Spleen (tissue), 11 donors: ENCODE results near the gene KCNH4. TPM values are rescaled to one million over a fixed set of nuclear protein-coding genes. Genes with fewer than 3 reads are reported as not detected.
A peak's percentile ranks its signal among the peaks of the same experiment; 100 is the strongest.

Source experiments
- DNase-seq: peaks from one replicate; pipeline ENCODE4 v3.0.0-alpha.2; 2020
- H3K27ac ChIP-seq, 8 donors: fragments of 200-600 bp; sonication (generic) in 7 of 8; 1 replicate in 4 of 8; 2 replicates in 4 of 8; pipeline versions ENCODE4 v1.5.0 to v1.8.0; 2016 to 2021; ENCODE audit warnings: inconsistent platforms in 4 of 8, mild to moderate bottlenecking in 4 of 8, moderate library complexity in 1 of 8
- H3K27me3 ChIP-seq, 7 donors: fragments of 200-600 bp; sonication (generic) in 6 of 7; replicated peaks in 1 of 7; 1 replicate in 4 of 7; 2 replicates in 3 of 7; pipeline versions ENCODE4 v1.5.0 to v1.8.0; 2016 to 2021; ENCODE audit warnings: inconsistent platforms in 3 of 7, mild to moderate bottlenecking in 1 of 7
- H3K36me3 ChIP-seq, 6 donors: fragments of 200-600 bp; sonication (generic) in 5 of 6; 1 replicate in 4 of 6; 2 replicates in 2 of 6; pipeline versions ENCODE4 v1.5.0 to v1.8.0; 2016 to 2021; ENCODE audit warnings: inconsistent platforms in 2 of 6
- H3K4me1 ChIP-seq, 6 donors: fragments of 200-600 bp; sonication (generic) in 5 of 6; 1 replicate in 3 of 6; 2 replicates in 3 of 6; pipeline versions ENCODE4 v1.5.0 to v1.8.0; 2016 to 2021; ENCODE audit warnings: inconsistent platforms in 3 of 6
- H3K4me3 ChIP-seq, 8 donors: fragments of 200-600 bp; sonication (generic) in 7 of 8; 1 replicate in 4 of 8; 2 replicates in 4 of 8; pipeline versions ENCODE4 v1.5.0 to v1.8.0; 2016 to 2021; ENCODE audit warnings: inconsistent platforms in 4 of 8, mild to moderate bottlenecking in 4 of 8, moderate library complexity in 2 of 8
- H3K9me3 ChIP-seq, 8 donors: fragments of 200-600 bp; sonication (generic) in 7 of 8; 1 replicate in 4 of 8; 2 replicates in 4 of 8; pipeline versions ENCODE4 v1.5.0 to v1.8.0; 2016 to 2021; ENCODE audit warnings: inconsistent platforms in 4 of 8
- POLR2A ChIP-seq, 3 donors: fragments of 450-650 bp; IDR thresholded peaks; one replicate each; pipeline ENCODE4 v1.5.1; 2017; ENCODE audit warnings: antibody characterized with exemption in 3 of 3, mild to moderate bottlenecking in 1 of 3
- POLR2AphosphoS5 ChIP-seq, 3 donors: sonication (generic); formaldehyde crosslinking; IDR thresholded peaks; one replicate each; pipeline ENCODE4 v1.5.1; 2017; ENCODE audit warnings: antibody characterized with exemption in 3 of 3
- WGBS, 5 donors: extraction: QIAGEN DNeasy Blood & Tissue Kit in 3 of 5; methylation state at CpG; one replicate each; pipeline versions ENCODE4 v1.1.5 to v1.1.7; 2013 to 2018; 5-methylcytosine and 5-hydroxymethylcytosine counted together
- intact Hi-C: fragments of 100-400 bp; cut with DNase I; formaldehyde crosslinking; loops from one replicate; pipeline ENCODE4 v1.15.0; 2023; ENCODE audit warnings: low total_unique reads
- polyA plus RNA-seq, 3 donors: library from polyadenylated mRNA; stranded (reverse); fragments of 200-250 nt; gene quantifications; one replicate each; pipeline ENCODE4 v1.2.1, GENCODE V29; 2013
- total RNA-seq, 7 donors: library from RNA; depleted of rRNA in 3 of 7; stranded (reverse); fragments of >200 nt in 3 of 7; fragmentation: NEBNext Ultra II Directional in 4 of 7; extraction: Animal tissue kit (Norgen Biotek cat#: 25700) in 4 of 7; gene quantifications; one replicate each; pipeline versions ENCODE4 v1.1.0 to v1.2.1, GENCODE V29; 2016 to 2021
- TF ChIP-seq, protein P1 (sequence below), 11 experiments: fragments of 200-600 bp in 7 of 11; fragments of 450-650 bp in 4 of 11; sonication (generic) in 4 of 11; IDR thresholded peaks in 8 of 11; conservative IDR thresholded peaks in 3 of 11; 1 replicate in 7 of 11; 2 replicates in 4 of 11; pipeline versions ENCODE4 v1.4.0 to v1.8.0; 2016 to 2021; ENCODE audit warnings: antibody characterized with exemption in 11 of 11, inconsistent platforms in 4 of 11, mild to moderate bottlenecking in 1 of 11
- donor health status: healthy with polysubstance abuse.
- donor health status: DM: no; HTN: no; CAD: no; lungs with moderate emphysema.
- donor health status: DM: no; HTN: no; CAD: no.
- donor health status: Bipolar disorder and iron deficiency.
- donor health status: healthy.
- donor health status: DM: no; HTN: no; CAD: no.
- donor health status: DM: yes; HTN: yes; CAD: no.

The KCNH4 gene
- total and polyA plus RNA-seq, 10 donors, result 0.14 to 0.52 (median 0.24) TPM

DNA sequence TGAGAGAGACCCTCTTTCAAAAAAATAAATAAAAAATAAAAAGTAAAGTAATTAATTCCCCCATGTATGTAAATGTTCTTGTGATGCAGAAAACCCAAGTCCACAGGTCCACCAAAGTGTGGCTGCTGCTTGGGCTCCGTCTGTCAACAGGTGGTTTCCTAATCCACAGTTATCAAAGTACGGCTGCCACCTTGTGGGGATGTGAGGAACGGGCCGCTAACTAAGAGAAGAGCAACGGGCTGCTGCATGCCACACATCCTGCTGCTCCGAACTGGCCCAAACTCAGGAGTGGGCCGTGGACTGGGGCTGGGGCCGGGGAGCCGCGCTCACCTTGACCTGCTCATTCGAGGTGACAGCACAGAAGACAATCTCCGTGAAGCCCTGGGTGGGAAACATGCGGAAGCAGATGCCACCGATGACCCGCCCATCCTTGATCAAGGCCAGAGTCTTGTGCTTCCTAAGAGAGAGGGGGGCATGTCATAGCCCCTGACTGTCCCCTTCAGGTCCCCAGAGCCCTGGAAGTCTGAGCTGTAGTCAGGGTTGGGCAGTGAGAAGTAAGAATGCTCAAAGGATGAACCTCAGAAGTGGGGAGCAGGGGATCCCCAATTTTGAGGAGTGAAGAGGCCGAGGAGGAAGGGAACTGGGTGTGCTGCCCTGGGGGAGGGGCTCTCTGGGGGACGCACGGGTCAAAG, 64.1 kb downstream of the KCNH4 start:
- TF ChIP-seq, protein P1, sequence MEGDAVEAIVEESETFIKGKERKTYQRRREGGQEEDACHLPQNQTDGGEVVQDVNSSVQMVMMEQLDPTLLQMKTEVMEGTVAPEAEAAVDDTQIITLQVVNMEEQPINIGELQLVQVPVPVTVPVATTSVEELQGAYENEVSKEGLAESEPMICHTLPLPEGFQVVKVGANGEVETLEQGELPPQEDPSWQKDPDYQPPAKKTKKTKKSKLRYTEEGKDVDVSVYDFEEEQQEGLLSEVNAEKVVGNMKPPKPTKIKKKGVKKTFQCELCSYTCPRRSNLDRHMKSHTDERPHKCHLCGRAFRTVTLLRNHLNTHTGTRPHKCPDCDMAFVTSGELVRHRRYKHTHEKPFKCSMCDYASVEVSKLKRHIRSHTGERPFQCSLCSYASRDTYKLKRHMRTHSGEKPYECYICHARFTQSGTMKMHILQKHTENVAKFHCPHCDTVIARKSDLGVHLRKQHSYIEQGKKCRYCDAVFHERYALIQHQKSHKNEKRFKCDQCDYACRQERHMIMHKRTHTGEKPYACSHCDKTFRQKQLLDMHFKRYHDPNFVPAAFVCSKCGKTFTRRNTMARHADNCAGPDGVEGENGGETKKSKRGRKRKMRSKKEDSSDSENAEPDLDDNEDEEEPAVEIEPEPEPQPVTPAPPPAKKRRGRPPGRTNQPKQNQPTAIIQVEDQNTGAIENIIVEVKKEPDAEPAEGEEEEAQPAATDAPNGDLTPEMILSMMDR (IDR thresholded peaks at IDR 0.05 in 8 of 11, conservative IDR thresholded peaks at IDR 0.05 in 3 of 11), result peak; percentile 76 to 96 (median 90)
- TF ChIP-seq POLR2A (IDR thresholded peaks at IDR 0.05), result no peak
- TF ChIP-seq POLR2AphosphoS5 (IDR thresholded peaks at IDR 0.05), result peak; percentile 36 to 65 (median 52)
- H3K4me1 ChIP-seq, result peaks cover 19 to 80% (median 56%) of the 10 kb centered on the region in 6 donors
- H3K4me3 ChIP-seq, result no peak overlapping the region
- H3K27ac ChIP-seq, result peak overlapping the region in 7 of 8 donors; percentile 11 to 94 (median 70)
- peak; percentile 92 for DNase-seq
- WGBS, 5 donors, result 22 to 43% (median 36%) methylated on average over 11 to 18 of the region's 18 CpGs
- H3K9me3 ChIP-seq, result no peaks in the 10 kb centered on the region
- peaks cover 0 to 51% (median 14%) of the 10 kb centered on the region in 6 donors for H3K36me3 ChIP-seq
- no peaks in the 10 kb centered on the region for H3K27me3 ChIP-seq
- intact Hi-C loops, result loop anchor here (5.0 to 10.0 kb wide), 3 partner anchors 68 to 155 kb away; partner anchors contain the start of genes HCRT, KCNH4 and NKIRAS2

DNA sequence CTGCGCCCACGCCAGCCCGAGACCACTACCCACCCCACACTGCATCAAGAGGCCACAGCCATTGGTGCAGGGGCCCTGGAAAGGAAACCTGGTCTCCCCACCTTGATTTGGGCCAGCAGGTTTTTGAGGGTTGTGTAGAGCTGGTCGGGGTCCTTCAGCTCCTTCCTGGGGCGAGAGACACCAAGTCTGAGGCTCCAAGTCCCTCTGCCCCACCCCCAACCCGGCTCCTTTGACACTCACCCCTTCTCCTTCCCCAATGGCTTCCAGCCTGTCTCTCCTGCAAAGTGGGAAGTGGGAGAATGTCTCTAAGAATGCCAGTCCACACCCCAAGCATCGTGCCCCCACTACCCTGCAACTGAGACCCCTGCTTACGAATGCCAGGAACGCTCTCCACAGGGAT, 66.8 kb downstream of the KCNH4 start:
- Histone ChIP-seq H3K4me1 (peaks cover 17 to 69% (median 47%) of the 10 kb centered on the region in 6 donors), H3K4me3 (no peak overlapping the region), H3K36me3 (peaks cover 0 to 67% (median 12%) of the 10 kb centered on the region in 6 donors), H3K9me3 (no peaks in the 10 kb centered on the region), H3K27me3 (no peaks in the 10 kb centered on the region), H3K27ac (peak overlapping the region in 1 of 8 donors; percentile 94)
- WGBS, 5 donors, result 89 to 99% (median 95%) methylated on average over 9 of the region's 9 CpGs
- intact Hi-C loops, result loop anchor here (10.0 kb wide), 1 partner anchor 71 kb away; the partner anchor contains the start of genes HCRT and KCNH4
- peak; percentile 54 for DNase-seq
- TF ChIP-seq POLR2AphosphoS5 (IDR thresholded peaks at IDR 0.05) (no peak), POLR2A (IDR thresholded peaks at IDR 0.05) (no peak)
- TF ChIP-seq, protein P1 (IDR thresholded peaks at IDR 0.05 in 8 of 11, conservative IDR thresholded peaks at IDR 0.05 in 3 of 11), result no peak

DNA sequence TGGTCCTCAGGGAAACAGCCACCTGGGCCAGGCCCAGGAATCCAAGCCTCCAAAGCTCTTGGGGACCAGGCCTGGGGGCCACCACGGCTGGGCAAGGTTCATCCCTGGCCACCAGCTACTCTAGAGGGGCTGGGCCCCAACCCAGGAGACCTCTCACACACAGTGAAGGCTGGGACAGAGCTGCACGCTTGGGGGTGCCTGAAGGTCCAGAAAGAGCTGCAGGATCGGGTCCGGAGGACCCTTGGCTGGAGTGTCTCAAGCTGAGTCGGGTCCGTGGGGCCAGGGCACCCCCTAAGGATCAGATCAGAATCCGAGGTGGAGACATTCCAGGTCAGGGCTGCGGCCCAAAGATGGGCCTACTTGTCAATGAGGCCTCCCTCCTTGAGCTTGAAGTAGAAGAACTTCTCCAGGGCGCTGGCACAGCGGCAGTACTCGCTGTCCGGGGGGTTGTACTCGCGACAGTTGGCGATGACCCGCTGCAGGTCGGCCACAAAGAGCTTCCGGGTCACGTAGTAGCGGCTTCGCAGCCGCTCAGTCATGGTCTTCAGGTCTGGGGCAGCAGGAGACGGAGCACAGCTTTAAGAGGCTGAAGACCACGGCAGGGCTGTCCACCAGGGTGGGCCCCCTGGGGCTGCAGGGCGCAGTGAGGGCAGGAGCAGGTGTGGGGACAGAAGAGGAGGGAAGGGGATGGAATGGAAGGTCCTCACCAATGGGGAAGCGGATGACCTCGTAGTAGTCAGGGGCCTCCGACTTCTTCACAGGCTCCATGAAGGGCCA, 67.5 kb downstream of the KCNH4 start:
- H3K4me3 ChIP-seq, result peak overlapping the region in 1 of 8 donors; percentile 77
- peaks cover 0 to 69% (median 11%) of the 10 kb centered on the region in 6 donors for H3K36me3 ChIP-seq
- TF ChIP-seq POLR2A (IDR thresholded peaks at IDR 0.05) (no peak), POLR2AphosphoS5 (IDR thresholded peaks at IDR 0.05) (no peak)
- TF ChIP-seq, protein P1 (IDR thresholded peaks at IDR 0.05 in 8 of 11, conservative IDR thresholded peaks at IDR 0.05 in 3 of 11), result no peak
- 91 to 96% (median 92%) methylated on average over 27 to 28 of the region's 28 CpGs for WGBS, 5 donors
- peaks cover 17 to 65% (median 46%) of the 10 kb centered on the region in 6 donors for H3K4me1 ChIP-seq
- peak; percentile 79 for DNase-seq
- H3K27me3 ChIP-seq, result no peaks in the 10 kb centered on the region
- intact Hi-C loops, result loop anchor here (10.0 kb wide), 1 partner anchor 71 kb away; the partner anchor contains the start of genes HCRT and KCNH4
- no peaks in the 10 kb centered on the region for H3K9me3 ChIP-seq
- peak overlapping the region; percentile 73 to 96 (median 92) for H3K27ac ChIP-seq
